Measurements from ENCODE around the gene DLX1. TPM values are rescaled to one million over a fixed set of nuclear protein-coding genes. Genes with fewer than 3 reads are reported as not detected.
"Not testable (repeated sequence)": the region's sequence is repeated elsewhere in the genome, so short reads cannot be mapped to it uniquely, and the experiment has no call there.

The DLX1 gene
- polyA plus RNA-seq, 3 donors = 0.12 to 0.16 TPM; not detected in 1

DNA sequence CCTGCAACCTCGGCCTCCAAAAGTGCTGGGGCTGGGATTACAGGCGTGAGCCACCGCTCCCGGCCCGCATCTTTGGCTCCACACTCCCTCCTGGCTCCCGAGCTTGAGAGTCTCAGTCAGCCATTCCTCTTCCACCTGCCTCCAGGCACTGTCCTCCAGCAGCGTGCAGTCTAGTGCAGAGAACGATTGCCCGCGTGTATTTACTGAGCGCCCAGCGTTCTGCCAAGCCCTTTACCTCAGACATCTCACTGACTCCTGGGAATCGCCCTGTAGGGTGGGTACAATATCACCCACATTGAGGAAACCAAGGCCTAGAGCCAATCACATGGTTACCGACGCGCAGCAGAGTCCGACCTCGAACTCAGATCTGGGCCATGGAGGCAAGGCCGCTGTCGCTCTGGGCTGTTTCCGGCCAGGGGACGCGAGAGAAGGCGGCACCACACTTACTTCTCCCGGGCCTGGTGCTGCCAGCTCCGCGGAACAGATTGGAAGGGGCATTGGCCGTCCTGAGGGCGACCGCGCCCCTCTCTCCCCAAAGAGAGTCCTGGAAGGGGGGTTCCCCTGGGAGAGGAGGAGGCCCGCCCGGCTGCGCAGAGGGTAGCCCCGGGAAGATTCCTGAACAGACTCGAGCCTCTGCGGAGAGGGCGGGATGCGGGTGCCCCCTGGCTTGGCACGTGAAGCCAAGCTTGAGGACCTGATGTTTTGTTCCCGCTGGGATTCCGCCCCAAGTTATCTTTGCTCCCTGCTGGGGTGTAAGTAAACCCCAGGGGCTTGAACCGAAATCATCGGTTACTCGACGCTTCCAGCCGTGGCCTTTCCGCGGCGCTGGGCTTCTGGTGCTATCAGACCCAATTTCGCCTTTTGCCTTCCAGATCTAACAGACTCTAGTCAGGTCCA, 22.6 kb downstream of the DLX1 start:
- DNase-seq (ENCODE audit: low read depth in 3 of 3, low spot score in 2 of 3) = no peak

GRCh38 chr2:172108587-172108930, 23.3 kb downstream of the DLX1 start:
- DNase-seq (ENCODE audit: low read depth in 3 of 3, low spot score in 2 of 3) = no peak

GRCh38 chr2:172109256-172109987, 24.1 kb downstream of the DLX1 start:
- no peak for DNase-seq (ENCODE audit: low read depth in 3 of 3, low spot score in 2 of 3)

GRCh38 chr2:172109988-172110811, 24.9 kb downstream of the DLX1 start:
- no peak for DNase-seq (ENCODE audit: low read depth in 3 of 3, low spot score in 2 of 3)

DNA sequence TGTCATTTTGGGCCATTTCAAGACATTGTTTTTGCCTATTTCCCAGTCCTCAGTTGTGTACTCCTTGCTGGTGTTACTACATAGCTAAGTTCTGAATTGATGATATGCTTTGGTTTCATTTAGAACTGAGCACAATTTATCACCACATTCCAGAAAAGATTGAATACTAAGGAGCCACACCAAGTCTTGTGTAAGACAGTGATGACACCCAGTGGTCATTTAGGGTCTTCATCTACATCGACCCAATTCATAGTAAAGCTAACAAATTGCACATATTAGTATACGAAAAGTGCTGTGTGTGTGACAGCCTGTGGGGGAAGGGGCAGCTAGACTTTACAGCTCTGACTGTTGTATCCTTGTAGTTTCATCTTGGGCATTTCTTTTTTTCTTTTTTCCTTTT, 28.3 kb downstream of the DLX1 start:
- DNase-seq (ENCODE audit: low read depth in 3 of 3, low spot score in 2 of 3) = no peak

DNA sequence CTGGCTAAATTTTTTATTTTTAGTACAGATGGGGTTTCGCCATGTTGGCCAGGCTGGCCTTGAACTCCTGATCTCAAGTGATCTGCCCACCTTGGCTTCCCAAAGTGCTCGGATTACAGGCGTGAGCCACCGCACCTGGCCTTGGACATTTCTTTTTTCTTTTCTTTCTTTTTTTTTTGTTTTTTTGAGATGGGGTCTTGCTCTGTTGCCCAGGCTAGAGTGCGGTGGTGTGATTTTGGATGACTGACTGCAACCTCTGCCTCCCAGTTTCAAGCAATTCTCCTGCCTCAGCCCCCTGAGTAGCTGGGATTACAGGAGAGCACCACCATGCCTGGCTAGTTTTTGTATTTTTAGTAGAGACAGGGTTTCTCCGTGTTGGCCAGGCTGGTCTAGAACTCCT, 28.9 kb downstream of the DLX1 start:
- not testable (repeated sequence) for DNase-seq (ENCODE audit: low read depth in 3 of 3, low spot score in 2 of 3)

DNA sequence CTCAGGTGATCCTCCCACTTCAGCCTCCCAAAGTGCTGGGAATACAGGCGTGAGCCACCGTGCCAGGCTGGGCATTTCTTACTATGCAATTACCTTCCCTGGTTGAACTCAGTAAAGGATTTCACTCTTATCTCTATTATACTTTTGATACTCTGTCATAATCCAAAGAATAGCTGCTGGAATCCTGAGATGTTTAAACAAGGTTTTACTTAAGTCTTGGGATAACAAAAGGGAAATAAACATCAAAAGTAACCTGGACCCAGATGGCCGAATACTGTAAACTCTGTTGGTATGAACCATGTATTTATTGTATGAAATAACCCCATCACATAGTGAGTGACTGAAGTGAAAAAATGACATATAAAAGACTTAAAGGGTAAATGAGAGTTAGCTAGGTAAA, 29.3 kb downstream of the DLX1 start:
- no peak for DNase-seq (ENCODE audit: low read depth in 3 of 3, low spot score in 2 of 3)

DNA sequence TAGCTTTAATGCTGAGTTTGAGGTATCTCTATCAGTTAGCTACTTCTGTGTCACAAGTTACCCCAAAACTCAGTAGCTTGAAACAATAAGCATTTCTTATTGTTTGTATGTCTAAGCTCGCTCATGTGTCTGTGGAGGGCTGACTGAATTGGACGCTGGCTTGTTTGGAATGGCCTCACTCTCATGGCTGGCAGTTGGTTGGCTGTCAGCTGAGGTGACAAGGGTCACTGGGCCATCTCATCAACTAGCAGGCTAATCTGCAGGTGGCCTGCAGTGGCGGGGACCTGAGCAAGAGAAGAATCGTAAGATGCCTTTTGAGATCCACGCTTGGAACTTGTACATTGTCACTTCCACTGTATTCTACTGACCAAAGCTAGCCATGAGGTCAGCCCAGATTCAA, 30.8 kb downstream of the DLX1 start:
- DNase-seq (ENCODE audit: low read depth in 3 of 3, low spot score in 2 of 3) = no peak

DNA sequence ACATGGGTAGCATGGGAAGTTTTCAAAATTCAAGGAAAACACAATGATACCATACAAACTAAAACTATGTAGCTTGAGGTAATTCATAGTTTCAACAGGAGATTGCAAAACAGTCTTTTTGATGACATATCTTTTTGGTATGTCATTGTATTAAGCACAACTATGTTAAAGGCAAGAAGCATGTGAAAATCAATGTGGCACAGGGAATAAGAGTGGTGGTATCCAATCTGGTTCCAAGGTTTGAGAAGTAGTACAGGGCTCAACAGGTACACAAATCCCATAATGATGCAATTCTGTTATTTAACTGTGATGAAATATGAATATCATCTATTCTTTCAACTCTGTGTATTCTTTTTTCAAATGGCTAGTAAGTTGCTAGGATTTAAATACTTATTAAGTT, 33.8 kb downstream of the DLX1 start:
- no peak for DNase-seq (ENCODE audit: low read depth in 3 of 3, low spot score in 2 of 3)

- no peak for DNase-seq (ENCODE audit: low read depth in 3 of 3, low spot score in 2 of 3)
These were observed 34.8 kb downstream of the DLX1 start for GRCh38 chr2:172120118-172120517.

DNA sequence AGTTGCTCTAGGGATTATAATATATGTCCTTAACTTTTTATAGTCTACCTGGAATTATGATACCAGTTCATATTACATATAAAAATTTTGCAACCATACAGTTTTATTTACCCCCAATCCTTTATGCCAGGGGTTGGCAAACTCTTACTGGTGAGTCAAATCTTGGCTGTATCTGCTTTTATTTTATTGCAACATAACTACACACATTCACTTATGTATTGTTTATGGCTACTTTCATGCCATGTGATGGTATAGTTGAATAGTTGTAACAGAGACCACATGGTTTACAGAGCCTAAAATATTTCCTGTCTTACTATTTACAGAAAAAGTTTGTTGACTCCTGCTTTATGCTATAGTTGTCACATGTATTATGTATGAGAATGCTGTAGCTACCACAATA, 43.2 kb downstream of the DLX1 start:
- no peak for DNase-seq (ENCODE audit: low read depth in 3 of 3, low spot score in 2 of 3)

- DNase-seq (ENCODE audit: low read depth in 3 of 3, low spot score in 2 of 3) = no peak
These were observed 44.1 kb downstream of the DLX1 start for GRCh38 chr2:172129404-172129803.

GRCh38 chr2:172131713-172132555, 46.6 kb downstream of the DLX1 start:
- DNase-seq (ENCODE audit: low read depth in 3 of 3, low spot score in 2 of 3) = no peak

DNA sequence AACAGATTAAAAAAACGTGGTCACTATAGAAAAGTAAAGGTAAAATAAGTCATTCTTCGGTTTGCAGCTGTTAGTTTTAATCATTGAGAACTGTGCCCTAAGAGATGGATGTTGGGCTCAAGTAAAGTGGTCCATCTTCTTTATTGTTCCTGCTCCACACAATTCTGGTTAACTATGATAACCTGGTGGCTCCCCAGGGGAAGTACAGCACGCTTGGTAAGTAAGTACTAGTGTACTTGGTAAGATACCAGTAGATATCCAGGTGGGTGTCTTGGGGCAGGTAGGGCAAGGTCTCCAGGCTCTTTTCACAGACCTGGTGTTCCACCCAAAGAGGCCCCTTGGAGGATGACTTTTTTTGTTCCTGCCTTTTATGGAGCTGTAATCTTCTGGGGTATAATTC, 49.0 kb downstream of the DLX1 start:
- DNase-seq (ENCODE audit: low read depth in 3 of 3, low spot score in 2 of 3) = no peak

GRCh38 chr2:172135446-172135845, 50.1 kb downstream of the DLX1 start:
- no peak for DNase-seq (ENCODE audit: low read depth in 3 of 3, low spot score in 2 of 3)

DNA sequence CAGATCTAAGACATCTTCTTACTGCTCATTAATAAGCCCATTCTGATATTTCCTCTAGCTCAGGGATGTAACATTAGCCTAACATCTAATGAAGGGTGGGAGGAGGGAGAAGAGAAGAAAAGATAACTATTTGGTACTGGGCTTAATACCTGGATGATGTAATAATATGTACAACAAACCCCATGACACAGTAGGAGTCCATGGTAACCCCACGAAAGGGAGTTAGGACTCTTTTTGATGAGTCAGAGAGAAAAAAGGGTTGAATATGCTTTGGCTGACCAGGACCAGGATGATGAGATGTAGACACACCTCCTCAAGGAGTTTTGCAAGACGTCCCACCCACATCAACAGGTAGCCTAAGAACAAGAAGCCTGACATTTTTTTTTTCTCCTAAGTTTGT, 51.8 kb downstream of the DLX1 start:
- no peak for DNase-seq (ENCODE audit: low read depth in 3 of 3, low spot score in 2 of 3)

GRCh38 chr2:172137943-172138342, 52.6 kb downstream of the DLX1 start:
- no peak for DNase-seq (ENCODE audit: low read depth in 3 of 3, low spot score in 2 of 3)

DNA sequence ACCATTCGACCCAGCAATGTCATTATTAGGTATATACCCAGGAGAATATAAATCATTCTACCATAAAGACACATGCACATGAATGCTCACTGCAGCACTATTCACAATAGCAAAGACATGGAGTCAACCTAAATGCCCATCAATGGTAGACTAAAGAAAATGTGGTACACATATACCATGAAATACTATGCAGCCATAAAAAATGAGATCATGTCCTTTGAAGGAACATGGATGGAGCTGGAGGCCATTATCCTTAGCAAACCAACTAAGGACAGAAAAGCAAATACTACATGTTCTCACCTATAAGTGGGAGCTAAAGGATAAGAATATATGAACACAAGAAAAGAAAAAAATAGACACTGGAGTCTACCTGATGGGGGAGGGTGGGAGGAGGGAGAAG, 53.4 kb downstream of the DLX1 start:
- DNase-seq (ENCODE audit: low read depth in 3 of 3, low spot score in 2 of 3) = not testable (repeated sequence)
